Prostate gland (tissue), 2 donors: ENCODE measurements around the gene CDK9.

Source experiments
- CTCF ChIP-seq, 4 experiments: fragments of 200-600 bp in 2 of 4; fragments of 450-650 bp in 2 of 4; sonication (generic) in 2 of 4; IDR thresholded peaks; 1 replicate in 3 of 4; 2 replicates in 1 of 4; pipeline ENCODE4 v1.5.1; 2016 to 2019; ENCODE audit warnings: antibody characterized with exemption in 4 of 4, mild to moderate bottlenecking in 2 of 4, moderate library complexity in 2 of 4
- POLR2A ChIP-seq: fragments of 450-650 bp; IDR thresholded peaks from one replicate; pipeline ENCODE4 v1.6.1; 2016; ENCODE audit warnings: antibody characterized with exemption, mild to moderate bottlenecking
- POLR2AphosphoS5 ChIP-seq: sonication (generic); formaldehyde crosslinking; IDR thresholded peaks from one replicate; pipeline ENCODE4 v1.6.1; 2017; ENCODE audit warnings: antibody characterized with exemption

- TF ChIP-seq POLR2A (no peak), CTCF (IDR thresholded peaks at IDR 0.05) (no peak), POLR2AphosphoS5 (no peak)
Observed at GRCh38 chr9:127829205-127829906, 43.5 kb downstream of the CDK9 start.
